Spleen (tissue), 7 donors: ENCODE data around the gene HOTAIR.

Experiments used
- POLR2AphosphoS5 ChIP-seq, 3 donors: sonication (generic); formaldehyde crosslinking; IDR thresholded peaks; one replicate each; pipeline ENCODE4 v1.5.1; 2017; ENCODE audit warnings: antibody characterized with exemption in 3 of 3
- TF ChIP-seq, protein P1 (sequence below), 11 experiments: fragments of 200-600 bp in 7 of 11; fragments of 450-650 bp in 4 of 11; sonication (generic) in 4 of 11; IDR thresholded peaks in 8 of 11; conservative IDR thresholded peaks in 3 of 11; 1 replicate in 7 of 11; 2 replicates in 4 of 11; pipeline versions ENCODE4 v1.4.0 to v1.8.0; 2016 to 2021; ENCODE audit warnings: antibody characterized with exemption in 11 of 11, inconsistent platforms in 4 of 11, mild to moderate bottlenecking in 1 of 11
- donor health status: DM: no; HTN: no; CAD: no; lungs with moderate emphysema.
- donor health status: DM: no; HTN: no; CAD: no.
- donor health status: DM: no; HTN: no; CAD: no.

DNA sequence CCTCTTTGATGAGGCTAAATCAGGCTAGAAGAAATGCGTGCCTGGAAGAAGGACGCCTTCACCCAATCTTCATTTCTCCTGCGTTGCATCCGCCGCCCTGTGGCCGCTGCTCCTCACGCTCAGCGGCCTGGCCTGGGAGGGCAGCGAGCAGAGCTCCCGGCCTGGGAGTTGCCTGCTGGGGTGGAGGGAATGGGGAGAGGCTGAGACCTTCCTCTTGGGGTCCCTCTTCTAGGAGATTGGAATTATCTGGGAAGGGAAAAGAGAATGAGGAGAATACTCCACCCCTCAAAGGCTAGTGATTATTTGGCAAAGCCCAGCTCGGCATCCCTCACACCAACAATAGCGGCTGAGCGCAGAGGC lies 22.4 kb downstream of the HOTAIR start:
- TF ChIP-seq, protein P1, sequence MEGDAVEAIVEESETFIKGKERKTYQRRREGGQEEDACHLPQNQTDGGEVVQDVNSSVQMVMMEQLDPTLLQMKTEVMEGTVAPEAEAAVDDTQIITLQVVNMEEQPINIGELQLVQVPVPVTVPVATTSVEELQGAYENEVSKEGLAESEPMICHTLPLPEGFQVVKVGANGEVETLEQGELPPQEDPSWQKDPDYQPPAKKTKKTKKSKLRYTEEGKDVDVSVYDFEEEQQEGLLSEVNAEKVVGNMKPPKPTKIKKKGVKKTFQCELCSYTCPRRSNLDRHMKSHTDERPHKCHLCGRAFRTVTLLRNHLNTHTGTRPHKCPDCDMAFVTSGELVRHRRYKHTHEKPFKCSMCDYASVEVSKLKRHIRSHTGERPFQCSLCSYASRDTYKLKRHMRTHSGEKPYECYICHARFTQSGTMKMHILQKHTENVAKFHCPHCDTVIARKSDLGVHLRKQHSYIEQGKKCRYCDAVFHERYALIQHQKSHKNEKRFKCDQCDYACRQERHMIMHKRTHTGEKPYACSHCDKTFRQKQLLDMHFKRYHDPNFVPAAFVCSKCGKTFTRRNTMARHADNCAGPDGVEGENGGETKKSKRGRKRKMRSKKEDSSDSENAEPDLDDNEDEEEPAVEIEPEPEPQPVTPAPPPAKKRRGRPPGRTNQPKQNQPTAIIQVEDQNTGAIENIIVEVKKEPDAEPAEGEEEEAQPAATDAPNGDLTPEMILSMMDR (IDR thresholded peaks at IDR 0.05 in 8 of 11, conservative IDR thresholded peaks at IDR 0.05 in 3 of 11) = no peak
- TF ChIP-seq POLR2AphosphoS5 (IDR thresholded peaks at IDR 0.05) = no peak
